ENCODE measurements around the gene LRP6. TPM values are rescaled to one million over a fixed set of nuclear protein-coding genes. Genes with fewer than 3 reads are reported as not detected.

The LRP6 gene
- total RNA-seq, 1 donor from 2014 or later, result 18.7 TPM

GRCh38 chr12:12202747-12203146 is 64.1 kb downstream of the LRP6 start:
- H3K9me3 ChIP-seq (replicated peaks), result peaks cover 8% of the 10 kb centered on the region
- TF ChIP-seq CTCF (IDR thresholded peaks at IDR 0.05; ENCODE audit: borderline replicate concordance), result no peak
- DNase-seq, result no peak
- intact Hi-C loops (cut with micrococcal nuclease), result no loop called here
- H3K4me3 ChIP-seq, result no peak overlapping the region
- H3K27ac ChIP-seq (replicated peaks), result no peak overlapping the region
- H3K27me3 ChIP-seq (ENCODE audit: low read depth), result no peaks in the 10 kb centered on the region
- peaks cover 14% of the 10 kb centered on the region for H3K36me3 ChIP-seq
- H3K4me1 ChIP-seq, result peaks cover 17% of the 10 kb centered on the region

DNA sequence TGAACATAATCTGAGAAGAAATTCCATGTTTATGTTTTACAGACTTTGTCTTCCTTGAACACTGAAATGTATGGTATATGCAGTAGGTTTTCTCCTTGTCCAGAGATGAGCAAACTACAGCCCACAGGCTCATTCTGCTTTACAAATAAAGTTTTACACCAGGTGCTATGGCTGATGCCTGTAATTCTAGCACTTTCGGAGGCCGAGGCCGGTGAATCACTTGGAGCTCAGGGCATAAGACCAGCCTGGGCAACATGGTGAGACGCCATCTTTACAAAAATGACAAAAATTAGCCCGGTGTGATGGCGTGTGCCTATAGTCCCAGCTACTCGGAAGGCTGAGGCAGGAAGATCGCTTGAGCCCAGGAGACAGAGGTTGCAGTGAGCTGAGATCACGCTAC is 64.7 kb downstream of the LRP6 start:
- intact Hi-C loops (cut with micrococcal nuclease), result no loop called here
- no peaks in the 10 kb centered on the region for H3K27me3 ChIP-seq (ENCODE audit: low read depth)
- peak overlapping the region; percentile 10 for H3K27ac ChIP-seq (replicated peaks)

DNA sequence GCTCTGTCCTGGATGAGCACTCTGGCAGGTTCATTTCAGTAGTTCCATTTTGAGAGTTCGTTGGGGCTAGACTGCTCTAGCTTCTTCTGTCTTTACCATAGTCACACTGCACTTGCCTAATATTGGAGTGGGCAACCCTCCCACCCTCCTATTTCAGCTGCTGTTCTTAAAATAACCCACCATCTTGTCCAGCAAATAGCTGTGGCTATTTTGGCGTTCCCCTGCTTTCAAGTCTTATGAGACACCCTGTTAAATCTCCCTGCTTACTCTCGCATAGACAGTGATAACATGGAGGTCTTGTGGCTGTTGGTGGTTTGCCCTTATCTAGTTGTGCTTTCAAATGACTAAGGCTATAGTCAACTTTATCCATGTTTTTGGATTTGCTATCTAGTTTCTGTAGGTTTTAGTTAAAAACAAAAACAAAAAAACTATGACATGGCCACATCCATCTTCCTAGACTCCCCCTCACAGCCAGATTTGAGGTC is 65.5 kb downstream of the LRP6 start:
- Histone ChIP-seq H3K4me1 (peaks cover 17% of the 10 kb centered on the region), H3K9me3 (replicated peaks) (peaks cover 14% of the 10 kb centered on the region), H3K27ac (replicated peaks) (peak overlapping the region; percentile 52), H3K27me3 (ENCODE audit: low read depth) (no peaks in the 10 kb centered on the region), H3K36me3 (peaks cover 25% of the 10 kb centered on the region), H3K4me3 (no peak overlapping the region)
- DNase-seq, result no peak
- intact Hi-C loops (cut with micrococcal nuclease), result no loop called here
- no peak for TF ChIP-seq CTCF (IDR thresholded peaks at IDR 0.05; ENCODE audit: borderline replicate concordance)

More for the DNA sequence above, 64.7 kb downstream of the LRP6 start:
- Histone ChIP-seq H3K9me3 (replicated peaks) (peaks cover 14% of the 10 kb centered on the region), H3K4me3 (no peak overlapping the region), H3K4me1 (peaks cover 17% of the 10 kb centered on the region), H3K36me3 (peaks cover 21% of the 10 kb centered on the region)
- TF ChIP-seq CTCF (IDR thresholded peaks at IDR 0.05; ENCODE audit: borderline replicate concordance), result no peak
- DNase-seq, result no peak

DNA sequence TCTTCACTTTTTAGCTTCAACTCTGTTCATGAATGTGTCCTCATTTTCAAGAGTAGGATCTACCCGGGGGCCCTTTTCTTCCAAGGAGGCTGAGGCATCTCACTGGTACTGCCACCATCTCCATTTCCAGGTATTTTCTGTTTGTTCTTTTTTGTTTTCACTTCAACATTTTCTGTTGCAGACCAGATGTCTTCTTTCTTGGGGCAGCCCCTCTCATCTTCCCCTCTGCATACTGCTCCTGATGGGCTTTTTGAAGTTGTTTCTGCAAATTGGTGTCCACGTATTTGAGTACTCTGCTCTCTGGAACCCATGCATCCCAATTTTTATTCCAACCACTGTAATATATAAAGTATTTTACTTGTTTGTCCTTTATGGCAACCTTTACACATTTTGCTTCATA is 66.5 kb downstream of the LRP6 start:
- intact Hi-C loops (cut with micrococcal nuclease), result no loop called here
- Histone ChIP-seq H3K4me3 (no peak overlapping the region), H3K27ac (replicated peaks) (no peak overlapping the region), H3K36me3 (peaks cover 25% of the 10 kb centered on the region), H3K4me1 (peaks cover 17% of the 10 kb centered on the region), H3K9me3 (replicated peaks) (peaks cover 14% of the 10 kb centered on the region), H3K27me3 (ENCODE audit: low read depth) (no peaks in the 10 kb centered on the region)
- DNase-seq, result no peak
- no peak for TF ChIP-seq CTCF (IDR thresholded peaks at IDR 0.05; ENCODE audit: borderline replicate concordance)

DNA sequence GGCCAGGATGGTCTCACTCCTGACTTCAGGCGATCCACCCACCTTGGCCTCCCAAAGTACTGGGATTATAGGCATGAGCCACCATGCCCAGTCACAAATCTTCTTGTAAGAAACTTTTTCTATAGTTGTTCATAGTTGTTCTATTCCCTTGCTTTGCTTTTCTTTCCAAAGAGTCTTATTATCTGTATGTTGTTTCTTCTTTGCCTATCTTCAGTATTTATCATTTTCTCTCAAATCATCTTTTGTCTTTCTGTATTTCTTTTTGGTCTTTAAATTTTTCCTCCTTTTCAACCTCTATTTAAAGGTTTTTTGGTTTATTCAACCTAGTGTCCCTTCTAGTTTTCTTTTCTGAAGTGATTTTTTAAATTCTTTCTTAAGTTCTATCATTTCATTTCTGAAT is 68.7 kb downstream of the LRP6 start:
- DNase-seq, result no peak
- peaks cover 25% of the 10 kb centered on the region for H3K36me3 ChIP-seq
- H3K9me3 ChIP-seq (replicated peaks), result peaks cover 21% of the 10 kb centered on the region
- no peaks in the 10 kb centered on the region for H3K27me3 ChIP-seq (ENCODE audit: low read depth)
- no peak for TF ChIP-seq CTCF (IDR thresholded peaks at IDR 0.05; ENCODE audit: borderline replicate concordance)
- peaks cover 17% of the 10 kb centered on the region for H3K4me1 ChIP-seq
- intact Hi-C loops (cut with micrococcal nuclease), result no loop called here
- H3K4me3 ChIP-seq, result no peak overlapping the region
- H3K27ac ChIP-seq (replicated peaks), result no peak overlapping the region
